GM12873 (cell line): Measurements from ENCODE around the gene USP49.
A peak's percentile ranks its signal among the peaks of the same experiment; 100 is the strongest.

Experiments
- TF ChIP-seq, protein P1 (sequence below): IDR thresholded peaks from 2 replicates; pipeline ENCODE4 v1.5.1; 2012; ENCODE audit warnings: low read depth, mild to moderate bottlenecking, moderate library complexity, low read length, control low read depth; ENCODE audit not compliant: insufficient read depth; ENCODE audit errors: missing control alignments

Gene USP49

GRCh38 chr6:41939176-41939847, 44.1 kb upstream of the USP49 start:
- TF ChIP-seq, protein P1, sequence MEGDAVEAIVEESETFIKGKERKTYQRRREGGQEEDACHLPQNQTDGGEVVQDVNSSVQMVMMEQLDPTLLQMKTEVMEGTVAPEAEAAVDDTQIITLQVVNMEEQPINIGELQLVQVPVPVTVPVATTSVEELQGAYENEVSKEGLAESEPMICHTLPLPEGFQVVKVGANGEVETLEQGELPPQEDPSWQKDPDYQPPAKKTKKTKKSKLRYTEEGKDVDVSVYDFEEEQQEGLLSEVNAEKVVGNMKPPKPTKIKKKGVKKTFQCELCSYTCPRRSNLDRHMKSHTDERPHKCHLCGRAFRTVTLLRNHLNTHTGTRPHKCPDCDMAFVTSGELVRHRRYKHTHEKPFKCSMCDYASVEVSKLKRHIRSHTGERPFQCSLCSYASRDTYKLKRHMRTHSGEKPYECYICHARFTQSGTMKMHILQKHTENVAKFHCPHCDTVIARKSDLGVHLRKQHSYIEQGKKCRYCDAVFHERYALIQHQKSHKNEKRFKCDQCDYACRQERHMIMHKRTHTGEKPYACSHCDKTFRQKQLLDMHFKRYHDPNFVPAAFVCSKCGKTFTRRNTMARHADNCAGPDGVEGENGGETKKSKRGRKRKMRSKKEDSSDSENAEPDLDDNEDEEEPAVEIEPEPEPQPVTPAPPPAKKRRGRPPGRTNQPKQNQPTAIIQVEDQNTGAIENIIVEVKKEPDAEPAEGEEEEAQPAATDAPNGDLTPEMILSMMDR = no peak

GRCh38 chr6:41938590-41939175, 43.5 kb upstream of the USP49 start:
- TF ChIP-seq, protein P1 = no peak

- TF ChIP-seq, protein P1 = no peak
These were observed 42.8 kb upstream of the USP49 start for GRCh38 chr6:41937861-41938574.

- TF ChIP-seq, protein P1 = no peak
These were observed 42.3 kb upstream of the USP49 start for GRCh38 chr6:41937472-41937860.

- TF ChIP-seq, protein P1 = peak; percentile 95
These were observed 41.1 kb upstream of the USP49 start for GRCh38 chr6:41936073-41936837.

GRCh38 chr6:41935685-41936072, 40.5 kb upstream of the USP49 start:
- TF ChIP-seq, protein P1 = no peak

DNA sequence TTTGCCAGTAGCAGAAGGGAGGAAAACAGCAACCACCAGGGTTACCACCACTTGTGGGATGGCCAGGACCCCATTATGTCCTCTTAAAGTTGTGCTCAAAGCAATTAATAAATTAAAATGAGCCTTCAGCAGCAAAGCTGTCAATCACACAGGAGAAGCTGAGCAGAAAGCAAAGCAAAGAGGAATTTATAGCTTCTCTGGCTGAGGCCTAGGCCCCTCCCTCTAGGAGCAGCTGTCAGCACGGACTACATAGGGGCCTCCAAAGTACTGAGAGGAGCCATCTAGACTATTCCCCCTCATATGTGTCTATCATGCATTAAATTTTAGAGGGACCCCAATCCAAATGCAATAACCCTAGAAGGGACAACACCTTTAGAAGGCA, 40.0 kb upstream of the USP49 start:
- TF ChIP-seq, protein P1 = no peak
